WTC11 (cell line): ENCODE measurements around the gene C5AR1. TPM values are rescaled to one million over a fixed set of nuclear protein-coding genes. Genes with fewer than 3 reads are reported as not detected.

ENCODE experiments used
- ATAC-seq: fragments of 200-7000 bp; cut with Tn5 transposase; 2 replicates; pipeline ENCODE4 v1.10.0; 2021; ENCODE audit warnings: mild to moderate bottlenecking, moderate library complexity
- CTCF ChIA-PET: fragments of 300-600 bp; sonication (Branson Sonifier 250); formaldehyde crosslinking; loops from one replicate; lab custom pipeline; 2021; ENCODE audit warnings: antibody characterized with exemption; lab: Charles Lee
- POLR2A ChIA-PET: fragments of 350-600 bp; sonication (Branson Sonifier 250); formaldehyde crosslinking; loops from one replicate; lab custom pipeline; 2021; ENCODE audit warnings: antibody characterized with exemption; lab: Charles Lee
- DNase-seq: peaks from one replicate; pipeline ENCODE4 v3.0.0; 2021; ENCODE audit warnings: low spot score
- H3K27ac Mint-ChIP-seq: 2 replicates; pipeline ENCODE4 v1.8.0; 2021; ENCODE audit warnings: mixed read lengths
- H3K27me3 Mint-ChIP-seq: 2 replicates; pipeline ENCODE4 v1.8.0; 2021; ENCODE audit warnings: low read depth, mild to moderate bottlenecking, moderate library complexity, mixed read lengths
- H3K36me3 Mint-ChIP-seq: 2 replicates; pipeline ENCODE4 v1.8.0; 2021; ENCODE audit warnings: mixed read lengths
- H3K4me1 Mint-ChIP-seq: 2 replicates; pipeline ENCODE4 v1.8.0; 2022; ENCODE audit warnings: mixed read lengths
- H3K4me3 Mint-ChIP-seq: 2 replicates; pipeline ENCODE4 v1.8.0; 2021; ENCODE audit warnings: mild to moderate bottlenecking, moderate library complexity, mixed read lengths
- H3K9me3 Mint-ChIP-seq: 2 replicates; pipeline ENCODE4 v1.8.0; 2021; ENCODE audit warnings: mixed read lengths
- CREM ChIP-seq: sonication (generic); formaldehyde crosslinking; IDR thresholded peaks from 2 replicates; pipeline ENCODE4 v1.8.1; 2022; ENCODE audit warnings: mild to moderate bottlenecking, missing genetic modification reagents, moderate library complexity
- FOXJ3 ChIP-seq: sonication (generic); formaldehyde crosslinking; IDR thresholded peaks from 2 replicates; pipeline ENCODE4 v1.9.0; 2021; ENCODE audit warnings: missing genetic modification reagents, mild to moderate bottlenecking, borderline replicate concordance
- FOXK1 ChIP-seq: sonication (generic); formaldehyde crosslinking; IDR thresholded peaks from 2 replicates; pipeline ENCODE4 v1.8.0; 2022; ENCODE audit warnings: mild to moderate bottlenecking, moderate library complexity, missing genetic modification reagents
- HMGA2 ChIP-seq: fragments of 250-450 bp; sonication (Bioruptor Pico); IDR thresholded peaks from 2 replicates; pipeline ENCODE4 v1.4.0; 2021; ENCODE audit warnings: mild to moderate bottlenecking, moderate library complexity
- RORB ChIP-seq: fragments of 250-450 bp; sonication (Bioruptor Pico); IDR thresholded peaks from 2 replicates; pipeline ENCODE4 v1.9.0; 2021; ENCODE audit warnings: mild to moderate bottlenecking
- SP1 ChIP-seq: sonication (generic); formaldehyde crosslinking; conservative IDR thresholded peaks from 2 replicates; pipeline ENCODE4 v1.8.1; 2022; ENCODE audit warnings: missing genetic modification reagents
- TEAD4 ChIP-seq: sonication (generic); formaldehyde crosslinking; IDR thresholded peaks from 2 replicates; pipeline ENCODE4 v1.8.0; 2022; ENCODE audit warnings: mild to moderate bottlenecking, missing genetic modification reagents
- ZNF671 ChIP-seq: fragments of 250-450 bp; sonication (Bioruptor Pico); IDR thresholded peaks from 2 replicates; pipeline ENCODE4 v1.8.0; 2021; ENCODE audit warnings: mild to moderate bottlenecking
- total RNA-seq: library from RNA; stranded (reverse); gene quantifications from 3 replicates; pipeline ENCODE4 v1.2.3, GENCODE V29; 2021
- TF ChIP-seq, protein P1 (sequence below): sonication (generic); formaldehyde crosslinking; IDR thresholded peaks from 2 replicates; pipeline ENCODE4 v1.8.1; 2022; ENCODE audit warnings: low read depth, mild to moderate bottlenecking, moderate library complexity, missing genetic modification reagents, borderline replicate concordance
- TF ChIP-seq, protein P2 (sequence below): sonication (generic); formaldehyde crosslinking; IDR thresholded peaks from 2 replicates; pipeline ENCODE4 v1.8.0; 2022; ENCODE audit warnings: mild to moderate bottlenecking, missing genetic modification reagents
- TF ChIP-seq, protein P3 (sequence below): sonication (generic); formaldehyde crosslinking; IDR thresholded peaks from 2 replicates; pipeline ENCODE4 v1.8.1; 2022; ENCODE audit warnings: mild to moderate bottlenecking, moderate library complexity, missing genetic modification reagents
- TF ChIP-seq, protein P4 (sequence below): sonication (generic); formaldehyde crosslinking; IDR thresholded peaks from 2 replicates; pipeline ENCODE4 v1.8.1; 2022; ENCODE audit warnings: missing genetic modification reagents, borderline replicate concordance
- TF ChIP-seq, protein P5 (sequence below): sonication (generic); formaldehyde crosslinking; IDR thresholded peaks from 2 replicates; pipeline ENCODE4 v1.8.0; 2023; ENCODE audit warnings: missing genetic modification reagents, mild to moderate bottlenecking, borderline replicate concordance
- TF ChIP-seq, protein P6 (sequence below): sonication (generic); formaldehyde crosslinking; IDR thresholded peaks from 2 replicates; pipeline ENCODE4 v1.8.1; 2022; ENCODE audit warnings: low read depth, missing genetic modification reagents, borderline replicate concordance
- TF ChIP-seq, protein P7 (sequence below): sonication (generic); formaldehyde crosslinking; IDR thresholded peaks from 2 replicates; pipeline ENCODE4 v1.8.1; 2023; ENCODE audit warnings: mild to moderate bottlenecking, moderate library complexity, missing genetic modification reagents
- TF ChIP-seq, protein P8 (sequence below): sonication (generic); formaldehyde crosslinking; IDR thresholded peaks from 2 replicates; pipeline ENCODE4 v1.8.0; 2023; ENCODE audit warnings: mild to moderate bottlenecking, missing genetic modification reagents

Gene C5AR1
- total RNA-seq, 1 experiment from 2014 or later = 0.28 TPM

DNA sequence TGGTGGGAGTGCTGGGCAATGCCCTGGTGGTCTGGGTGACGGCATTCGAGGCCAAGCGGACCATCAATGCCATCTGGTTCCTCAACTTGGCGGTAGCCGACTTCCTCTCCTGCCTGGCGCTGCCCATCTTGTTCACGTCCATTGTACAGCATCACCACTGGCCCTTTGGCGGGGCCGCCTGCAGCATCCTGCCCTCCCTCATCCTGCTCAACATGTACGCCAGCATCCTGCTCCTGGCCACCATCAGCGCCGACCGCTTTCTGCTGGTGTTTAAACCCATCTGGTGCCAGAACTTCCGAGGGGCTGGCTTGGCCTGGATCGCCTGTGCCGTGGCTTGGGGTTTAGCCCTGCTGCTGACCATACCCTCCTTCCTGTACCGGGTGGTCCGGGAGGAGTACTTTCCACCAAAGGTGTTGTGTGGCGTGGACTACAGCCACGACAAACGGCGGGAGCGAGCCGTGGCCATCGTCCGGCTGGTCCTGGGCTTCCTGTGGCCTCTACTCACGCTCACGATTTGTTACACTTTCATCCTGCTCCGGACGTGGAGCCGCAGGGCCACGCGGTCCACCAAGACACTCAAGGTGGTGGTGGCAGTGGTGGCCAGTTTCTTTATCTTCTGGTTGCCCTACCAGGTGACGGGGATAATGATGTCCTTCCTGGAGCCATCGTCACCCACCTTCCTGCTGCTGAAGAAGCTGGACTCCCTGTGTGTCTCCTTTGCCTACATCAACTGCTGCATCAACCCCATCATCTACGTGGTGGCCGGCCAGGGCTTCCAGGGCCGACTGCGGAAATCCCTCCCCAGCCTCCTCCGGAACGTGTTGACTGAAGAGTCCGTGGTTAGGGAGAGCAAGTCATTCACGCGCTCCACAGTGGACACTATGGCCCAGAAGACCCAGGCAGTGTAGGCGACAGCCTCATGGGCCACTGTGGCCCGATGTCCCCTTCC, 10.5 kb downstream of the C5AR1 start (continued):
- TF ChIP-seq, protein P1, sequence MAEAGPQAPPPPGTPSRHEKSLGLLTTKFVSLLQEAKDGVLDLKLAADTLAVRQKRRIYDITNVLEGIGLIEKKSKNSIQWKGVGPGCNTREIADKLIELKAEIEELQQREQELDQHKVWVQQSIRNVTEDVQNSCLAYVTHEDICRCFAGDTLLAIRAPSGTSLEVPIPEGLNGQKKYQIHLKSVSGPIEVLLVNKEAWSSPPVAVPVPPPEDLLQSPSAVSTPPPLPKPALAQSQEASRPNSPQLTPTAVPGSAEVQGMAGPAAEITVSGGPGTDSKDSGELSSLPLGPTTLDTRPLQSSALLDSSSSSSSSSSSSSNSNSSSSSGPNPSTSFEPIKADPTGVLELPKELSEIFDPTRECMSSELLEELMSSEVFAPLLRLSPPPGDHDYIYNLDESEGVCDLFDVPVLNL (CRISPR knock-in tag) = no peak
- TF ChIP-seq, protein P2, sequence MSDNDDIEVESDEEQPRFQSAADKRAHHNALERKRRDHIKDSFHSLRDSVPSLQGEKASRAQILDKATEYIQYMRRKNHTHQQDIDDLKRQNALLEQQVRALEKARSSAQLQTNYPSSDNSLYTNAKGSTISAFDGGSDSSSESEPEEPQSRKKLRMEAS (CRISPR knock-in tag) = no peak
- TF ChIP-seq, protein P3, sequence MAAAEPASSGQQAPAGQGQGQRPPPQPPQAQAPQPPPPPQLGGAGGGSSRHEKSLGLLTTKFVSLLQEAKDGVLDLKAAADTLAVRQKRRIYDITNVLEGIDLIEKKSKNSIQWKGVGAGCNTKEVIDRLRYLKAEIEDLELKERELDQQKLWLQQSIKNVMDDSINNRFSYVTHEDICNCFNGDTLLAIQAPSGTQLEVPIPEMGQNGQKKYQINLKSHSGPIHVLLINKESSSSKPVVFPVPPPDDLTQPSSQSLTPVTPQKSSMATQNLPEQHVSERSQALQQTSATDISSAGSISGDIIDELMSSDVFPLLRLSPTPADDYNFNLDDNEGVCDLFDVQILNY (CRISPR knock-in tag) = no peak
- TF ChIP-seq RORB (CRISPR knock-in tag) = no peak
- TF ChIP-seq, protein P4, sequence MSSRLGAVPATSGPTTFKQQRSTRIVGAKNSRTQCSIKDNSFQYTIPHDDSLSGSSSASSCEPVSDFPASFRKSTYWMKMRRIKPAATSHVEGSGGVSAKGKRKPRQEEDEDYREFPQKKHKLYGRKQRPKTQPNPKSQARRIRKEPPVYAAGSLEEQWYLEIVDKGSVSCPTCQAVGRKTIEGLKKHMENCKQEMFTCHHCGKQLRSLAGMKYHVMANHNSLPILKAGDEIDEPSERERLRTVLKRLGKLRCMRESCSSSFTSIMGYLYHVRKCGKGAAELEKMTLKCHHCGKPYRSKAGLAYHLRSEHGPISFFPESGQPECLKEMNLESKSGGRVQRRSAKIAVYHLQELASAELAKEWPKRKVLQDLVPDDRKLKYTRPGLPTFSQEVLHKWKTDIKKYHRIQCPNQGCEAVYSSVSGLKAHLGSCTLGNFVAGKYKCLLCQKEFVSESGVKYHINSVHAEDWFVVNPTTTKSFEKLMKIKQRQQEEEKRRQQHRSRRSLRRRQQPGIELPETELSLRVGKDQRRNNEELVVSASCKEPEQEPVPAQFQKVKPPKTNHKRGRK (CRISPR knock-in tag) = no peak
- no peak for TF ChIP-seq TEAD4 (CRISPR knock-in tag)

DNA sequence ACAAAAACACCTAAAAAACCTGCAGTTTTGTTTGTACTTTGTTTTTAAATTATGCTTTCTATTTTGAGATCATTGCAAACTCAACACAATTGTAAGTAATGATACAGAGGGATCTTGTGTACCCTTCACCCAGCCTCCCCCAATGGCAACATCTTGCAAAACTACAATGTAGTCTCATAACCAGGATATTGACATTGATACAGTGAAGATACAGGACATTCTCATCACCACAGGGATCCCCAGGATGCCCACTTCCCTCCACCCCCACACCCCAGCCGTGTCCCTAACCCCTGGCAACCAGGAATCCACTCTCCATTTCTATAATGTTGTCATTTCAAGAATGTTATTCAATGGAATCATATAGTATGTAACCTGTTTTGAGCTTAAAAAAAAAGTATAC, 12.0 kb downstream of the C5AR1 start:
- no peaks in the 10 kb centered on the region for H3K36me3 Mint-ChIP-seq
- peaks cover 6% of the 10 kb centered on the region for H3K9me3 Mint-ChIP-seq
- no peak for DNase-seq
- no peak overlapping the region for H3K27ac Mint-ChIP-seq
- ATAC-seq = no peak
- H3K4me1 Mint-ChIP-seq = no peaks in the 10 kb centered on the region
- POLR2A ChIA-PET = no interaction called here
- H3K27me3 Mint-ChIP-seq = no peaks in the 10 kb centered on the region
- CTCF ChIA-PET = interaction anchor here (1.0 kb wide), 1 partner anchor 27 kb away, joined by 3 read pairs; the partner anchor contains the start of gene DHX34
- TF ChIP-seq HMGA2 (CRISPR knock-in tag) (no peak), TEAD4 (CRISPR knock-in tag) (no peak), CREM (no peak)
- TF ChIP-seq, protein P5, sequence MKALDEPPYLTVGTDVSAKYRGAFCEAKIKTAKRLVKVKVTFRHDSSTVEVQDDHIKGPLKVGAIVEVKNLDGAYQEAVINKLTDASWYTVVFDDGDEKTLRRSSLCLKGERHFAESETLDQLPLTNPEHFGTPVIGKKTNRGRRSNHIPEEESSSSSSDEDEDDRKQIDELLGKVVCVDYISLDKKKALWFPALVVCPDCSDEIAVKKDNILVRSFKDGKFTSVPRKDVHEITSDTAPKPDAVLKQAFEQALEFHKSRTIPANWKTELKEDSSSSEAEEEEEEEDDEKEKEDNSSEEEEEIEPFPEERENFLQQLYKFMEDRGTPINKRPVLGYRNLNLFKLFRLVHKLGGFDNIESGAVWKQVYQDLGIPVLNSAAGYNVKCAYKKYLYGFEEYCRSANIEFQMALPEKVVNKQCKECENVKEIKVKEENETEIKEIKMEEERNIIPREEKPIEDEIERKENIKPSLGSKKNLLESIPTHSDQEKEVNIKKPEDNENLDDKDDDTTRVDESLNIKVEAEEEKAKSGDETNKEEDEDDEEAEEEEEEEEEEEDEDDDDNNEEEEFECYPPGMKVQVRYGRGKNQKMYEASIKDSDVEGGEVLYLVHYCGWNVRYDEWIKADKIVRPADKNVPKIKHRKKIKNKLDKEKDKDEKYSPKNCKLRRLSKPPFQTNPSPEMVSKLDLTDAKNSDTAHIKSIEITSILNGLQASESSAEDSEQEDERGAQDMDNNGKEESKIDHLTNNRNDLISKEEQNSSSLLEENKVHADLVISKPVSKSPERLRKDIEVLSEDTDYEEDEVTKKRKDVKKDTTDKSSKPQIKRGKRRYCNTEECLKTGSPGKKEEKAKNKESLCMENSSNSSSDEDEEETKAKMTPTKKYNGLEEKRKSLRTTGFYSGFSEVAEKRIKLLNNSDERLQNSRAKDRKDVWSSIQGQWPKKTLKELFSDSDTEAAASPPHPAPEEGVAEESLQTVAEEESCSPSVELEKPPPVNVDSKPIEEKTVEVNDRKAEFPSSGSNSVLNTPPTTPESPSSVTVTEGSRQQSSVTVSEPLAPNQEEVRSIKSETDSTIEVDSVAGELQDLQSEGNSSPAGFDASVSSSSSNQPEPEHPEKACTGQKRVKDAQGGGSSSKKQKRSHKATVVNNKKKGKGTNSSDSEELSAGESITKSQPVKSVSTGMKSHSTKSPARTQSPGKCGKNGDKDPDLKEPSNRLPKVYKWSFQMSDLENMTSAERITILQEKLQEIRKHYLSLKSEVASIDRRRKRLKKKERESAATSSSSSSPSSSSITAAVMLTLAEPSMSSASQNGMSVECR (CRISPR knock-in tag) = no peak
- TF ChIP-seq, protein P6, sequence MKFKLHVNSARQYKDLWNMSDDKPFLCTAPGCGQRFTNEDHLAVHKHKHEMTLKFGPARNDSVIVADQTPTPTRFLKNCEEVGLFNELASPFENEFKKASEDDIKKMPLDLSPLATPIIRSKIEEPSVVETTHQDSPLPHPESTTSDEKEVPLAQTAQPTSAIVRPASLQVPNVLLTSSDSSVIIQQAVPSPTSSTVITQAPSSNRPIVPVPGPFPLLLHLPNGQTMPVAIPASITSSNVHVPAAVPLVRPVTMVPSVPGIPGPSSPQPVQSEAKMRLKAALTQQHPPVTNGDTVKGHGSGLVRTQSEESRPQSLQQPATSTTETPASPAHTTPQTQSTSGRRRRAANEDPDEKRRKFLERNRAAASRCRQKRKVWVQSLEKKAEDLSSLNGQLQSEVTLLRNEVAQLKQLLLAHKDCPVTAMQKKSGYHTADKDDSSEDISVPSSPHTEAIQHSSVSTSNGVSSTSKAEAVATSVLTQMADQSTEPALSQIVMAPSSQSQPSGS = no peak
- TF ChIP-seq, all 79 proteins: peak for 0
- H3K4me3 Mint-ChIP-seq = no peak overlapping the region

DNA sequence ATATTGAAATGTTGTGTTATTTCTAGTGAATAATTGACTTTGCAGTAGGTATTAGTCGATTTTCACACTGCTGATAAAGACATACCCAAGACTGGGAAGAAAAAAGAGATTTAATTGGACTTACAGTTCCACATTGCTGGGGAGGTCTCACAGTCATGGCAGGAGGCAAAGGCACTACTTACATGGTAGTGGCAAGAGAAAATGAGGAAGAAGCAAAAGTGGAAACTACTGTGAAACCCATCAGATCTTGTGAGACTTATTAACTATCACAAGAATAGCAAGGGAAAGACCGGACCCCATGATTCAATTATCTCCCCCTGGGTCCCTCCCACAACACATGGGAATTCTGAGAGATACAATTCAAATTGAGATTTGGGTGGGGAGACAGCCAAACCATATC, 12.4 kb downstream of the C5AR1 start:
- H3K9me3 Mint-ChIP-seq = peaks cover 6% of the 10 kb centered on the region
- CTCF ChIA-PET = interaction anchor here (1.0 kb wide), 1 partner anchor 27 kb away, joined by 3 read pairs; the partner anchor contains the start of gene DHX34
- TF ChIP-seq FOXJ3 (CRISPR knock-in tag) = no peak
- no peak for TF ChIP-seq SP1 (CRISPR knock-in tag)
- no peak for TF ChIP-seq CREM
- TF ChIP-seq FOXK1 (CRISPR knock-in tag) = no peak
- no peak for TF ChIP-seq ZNF671 (CRISPR knock-in tag)
- TF ChIP-seq, protein P7, sequence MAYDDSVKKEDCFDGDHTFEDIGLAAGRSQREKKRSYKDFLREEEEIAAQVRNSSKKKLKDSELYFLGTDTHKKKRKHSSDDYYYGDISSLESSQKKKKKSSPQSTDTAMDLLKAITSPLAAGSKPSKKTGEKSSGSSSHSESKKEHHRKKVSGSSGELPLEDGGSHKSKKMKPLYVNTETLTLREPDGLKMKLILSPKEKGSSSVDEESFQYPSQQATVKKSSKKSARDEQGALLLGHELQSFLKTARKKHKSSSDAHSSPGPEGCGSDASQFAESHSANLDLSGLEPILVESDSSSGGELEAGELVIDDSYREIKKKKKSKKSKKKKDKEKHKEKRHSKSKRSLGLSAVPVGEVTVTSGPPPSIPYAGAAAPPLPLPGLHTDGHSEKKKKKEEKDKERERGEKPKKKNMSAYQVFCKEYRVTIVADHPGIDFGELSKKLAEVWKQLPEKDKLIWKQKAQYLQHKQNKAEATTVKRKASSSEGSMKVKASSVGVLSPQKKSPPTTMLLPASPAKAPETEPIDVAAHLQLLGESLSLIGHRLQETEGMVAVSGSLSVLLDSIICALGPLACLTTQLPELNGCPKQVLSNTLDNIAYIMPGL (CRISPR knock-in tag) = no peak
- TF ChIP-seq, protein P8, sequence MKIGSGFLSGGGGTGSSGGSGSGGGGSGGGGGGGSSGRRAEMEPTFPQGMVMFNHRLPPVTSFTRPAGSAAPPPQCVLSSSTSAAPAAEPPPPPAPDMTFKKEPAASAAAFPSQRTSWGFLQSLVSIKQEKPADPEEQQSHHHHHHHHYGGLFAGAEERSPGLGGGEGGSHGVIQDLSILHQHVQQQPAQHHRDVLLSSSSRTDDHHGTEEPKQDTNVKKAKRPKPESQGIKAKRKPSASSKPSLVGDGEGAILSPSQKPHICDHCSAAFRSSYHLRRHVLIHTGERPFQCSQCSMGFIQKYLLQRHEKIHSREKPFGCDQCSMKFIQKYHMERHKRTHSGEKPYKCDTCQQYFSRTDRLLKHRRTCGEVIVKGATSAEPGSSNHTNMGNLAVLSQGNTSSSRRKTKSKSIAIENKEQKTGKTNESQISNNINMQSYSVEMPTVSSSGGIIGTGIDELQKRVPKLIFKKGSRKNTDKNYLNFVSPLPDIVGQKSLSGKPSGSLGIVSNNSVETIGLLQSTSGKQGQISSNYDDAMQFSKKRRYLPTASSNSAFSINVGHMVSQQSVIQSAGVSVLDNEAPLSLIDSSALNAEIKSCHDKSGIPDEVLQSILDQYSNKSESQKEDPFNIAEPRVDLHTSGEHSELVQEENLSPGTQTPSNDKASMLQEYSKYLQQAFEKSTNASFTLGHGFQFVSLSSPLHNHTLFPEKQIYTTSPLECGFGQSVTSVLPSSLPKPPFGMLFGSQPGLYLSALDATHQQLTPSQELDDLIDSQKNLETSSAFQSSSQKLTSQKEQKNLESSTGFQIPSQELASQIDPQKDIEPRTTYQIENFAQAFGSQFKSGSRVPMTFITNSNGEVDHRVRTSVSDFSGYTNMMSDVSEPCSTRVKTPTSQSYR (CRISPR knock-in tag) = no peak

More for the DNA sequence above, 12.4 kb downstream of the C5AR1 start:
- H3K36me3 Mint-ChIP-seq = no peaks in the 10 kb centered on the region
- ATAC-seq (no peak), DNase-seq (no peak)
- H3K4me3 Mint-ChIP-seq = no peak overlapping the region
- no peaks in the 10 kb centered on the region for H3K4me1 Mint-ChIP-seq
- H3K27me3 Mint-ChIP-seq = no peaks in the 10 kb centered on the region
- H3K27ac Mint-ChIP-seq = no peak overlapping the region
- POLR2A ChIA-PET = interaction anchor here (0.7 kb wide), 1 partner anchor 162 kb away, joined by 3 read pairs; no protein-coding TSS in a partner anchor
